Measurements from ENCODE around the gene ARHGAP32.
"Not testable (repeated sequence)": the region's sequence is repeated elsewhere in the genome, so short reads cannot be mapped to it uniquely, and the experiment has no call there.

ARHGAP32 gene

DNA sequence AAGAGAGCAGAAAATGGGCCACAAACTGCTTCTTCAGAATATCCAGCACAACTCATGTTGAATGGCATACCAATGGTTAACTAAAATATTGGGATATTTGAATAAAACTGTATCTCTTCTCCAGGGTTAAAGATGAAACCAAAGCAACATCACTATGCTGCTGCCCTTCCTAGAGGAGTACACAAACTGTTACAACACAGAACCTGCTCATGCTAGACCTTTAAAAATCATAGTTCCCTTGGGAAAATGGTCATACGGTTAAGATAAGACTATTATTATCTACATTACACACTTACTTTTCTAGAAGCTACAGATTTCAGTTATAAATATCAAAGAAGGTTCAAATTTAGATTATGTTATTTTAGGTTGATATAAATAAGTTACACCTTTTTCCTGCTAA lies 170.8 kb downstream of the ARHGAP32 start:
- DNase-seq (ENCODE audit: low spot score) = no peak

GRCh38 chr11:129018991-129019390 lies 173.1 kb downstream of the ARHGAP32 start:
- DNase-seq (ENCODE audit: low spot score) = no peak

GRCh38 chr11:129018126-129018525 lies 174.0 kb downstream of the ARHGAP32 start:
- DNase-seq (ENCODE audit: low spot score) = no peak

GRCh38 chr11:129013737-129014475 lies 178.2 kb downstream of the ARHGAP32 start:
- no peak for DNase-seq (ENCODE audit: low spot score)

DNA sequence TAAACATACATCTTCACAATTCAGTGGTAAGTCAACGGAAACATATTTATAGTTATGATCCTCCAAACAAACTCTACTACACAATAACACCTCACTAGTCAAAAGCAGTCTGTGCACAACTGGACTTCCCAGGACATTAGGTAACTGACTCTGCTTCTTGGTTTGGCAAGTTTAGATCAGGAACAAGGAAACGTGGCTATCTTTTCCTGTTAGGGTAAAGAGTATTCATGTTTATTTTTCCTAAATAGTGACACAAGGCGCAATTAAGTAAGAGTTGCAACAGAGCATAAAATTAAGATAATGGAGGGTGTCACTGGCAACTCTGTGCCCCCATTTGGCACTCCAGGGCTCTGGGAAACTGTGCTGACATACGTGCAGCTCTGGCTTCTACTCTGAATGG lies 179.2 kb downstream of the ARHGAP32 start:
- DNase-seq (ENCODE audit: low spot score) = no peak

DNA sequence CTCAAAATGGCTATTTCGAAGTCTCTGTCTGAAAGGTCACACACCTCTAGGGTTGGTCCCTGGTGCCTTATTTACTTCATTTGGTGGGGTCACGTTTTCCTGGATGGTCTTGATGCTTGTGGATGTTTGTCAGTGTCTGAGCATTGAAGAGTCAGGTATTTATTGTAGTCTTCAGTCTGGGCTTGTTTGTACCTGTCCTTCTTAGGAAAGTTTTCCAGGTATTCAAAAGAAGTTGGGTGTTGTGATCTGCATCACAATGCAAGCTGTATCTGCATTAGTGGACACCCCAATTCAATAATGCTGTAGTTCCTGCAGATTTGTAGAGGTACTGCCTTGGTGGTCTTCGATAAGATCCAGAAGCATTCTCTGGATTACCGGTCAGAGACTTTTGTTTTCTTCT lies 186.0 kb downstream of the ARHGAP32 start:
- no peak for DNase-seq (ENCODE audit: low spot score)

DNA sequence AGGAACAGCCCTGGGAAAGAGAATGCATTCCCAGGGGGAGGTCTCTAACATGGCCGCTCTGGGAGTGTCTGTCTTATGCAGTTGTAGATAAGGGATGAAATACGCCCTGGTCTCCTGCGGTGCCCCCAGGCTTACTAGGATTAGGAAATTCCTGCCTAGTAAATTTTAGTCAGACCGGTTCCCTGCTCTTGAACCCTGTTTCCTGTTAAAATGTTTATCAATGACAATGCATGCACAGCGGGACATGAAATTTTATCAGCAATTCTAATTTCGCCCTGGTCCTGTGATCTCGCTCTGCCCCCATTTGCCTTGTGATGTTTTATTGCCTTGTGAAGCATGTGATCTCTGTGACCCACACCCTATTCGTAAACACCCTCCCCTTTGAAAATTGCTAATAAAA lies 193.0 kb downstream of the ARHGAP32 start:
- DNase-seq (ENCODE audit: low spot score) = not testable (repeated sequence)

GRCh38 chr11:128988242-128988970 lies 203.7 kb downstream of the ARHGAP32 start:
- DNase-seq (ENCODE audit: low spot score) = no peak

DNA sequence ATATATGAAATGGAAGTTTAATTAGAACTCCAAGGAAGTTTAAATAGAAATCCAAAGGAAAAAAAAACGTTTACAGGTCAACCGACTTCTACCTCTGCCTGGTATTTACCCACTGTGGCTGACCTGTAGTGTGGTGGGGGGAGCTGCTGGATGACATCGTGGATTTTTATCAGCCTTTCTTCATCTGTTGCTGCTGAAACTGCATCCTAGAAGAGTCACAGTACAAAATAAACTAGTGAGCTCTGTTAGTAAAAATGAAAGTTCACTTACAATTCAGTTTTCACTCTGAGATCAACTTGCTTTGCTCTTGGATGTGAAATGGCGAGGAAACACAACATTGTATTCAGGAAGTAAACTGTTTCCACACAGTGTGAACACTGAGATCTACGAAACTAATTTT lies 206.2 kb downstream of the ARHGAP32 start:
- DNase-seq (ENCODE audit: low spot score) = no peak

DNA sequence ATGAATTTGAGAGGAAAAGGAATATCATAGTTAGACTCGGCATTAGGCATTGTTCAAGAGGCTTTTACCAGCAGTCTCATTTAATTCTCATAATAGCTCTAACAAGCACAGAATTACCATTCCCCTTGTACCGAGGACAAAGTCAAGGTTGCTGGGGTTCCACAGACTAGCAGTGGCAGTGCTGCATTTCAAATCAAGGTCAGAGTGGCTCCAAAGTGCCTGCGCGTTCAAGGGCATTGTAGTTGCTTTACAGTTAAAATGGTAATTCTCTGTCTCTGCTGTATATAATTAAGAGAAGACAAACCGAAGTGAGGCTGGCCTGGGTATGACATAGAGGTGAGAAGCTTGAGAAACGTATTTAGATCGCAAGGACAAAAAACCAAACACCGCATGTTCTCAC lies 209.1 kb downstream of the ARHGAP32 start:
- DNase-seq (ENCODE audit: low spot score) = no peak

GRCh38 chr11:128981254-128981653 lies 210.9 kb downstream of the ARHGAP32 start:
- no peak for DNase-seq (ENCODE audit: low spot score)

GRCh38 chr11:128970598-128971190 lies 221.4 kb downstream of the ARHGAP32 start:
- no peak for DNase-seq (ENCODE audit: low spot score)

GRCh38 chr11:128968916-128969315 lies 223.2 kb downstream of the ARHGAP32 start:
- no peak for DNase-seq (ENCODE audit: low spot score)

DNA sequence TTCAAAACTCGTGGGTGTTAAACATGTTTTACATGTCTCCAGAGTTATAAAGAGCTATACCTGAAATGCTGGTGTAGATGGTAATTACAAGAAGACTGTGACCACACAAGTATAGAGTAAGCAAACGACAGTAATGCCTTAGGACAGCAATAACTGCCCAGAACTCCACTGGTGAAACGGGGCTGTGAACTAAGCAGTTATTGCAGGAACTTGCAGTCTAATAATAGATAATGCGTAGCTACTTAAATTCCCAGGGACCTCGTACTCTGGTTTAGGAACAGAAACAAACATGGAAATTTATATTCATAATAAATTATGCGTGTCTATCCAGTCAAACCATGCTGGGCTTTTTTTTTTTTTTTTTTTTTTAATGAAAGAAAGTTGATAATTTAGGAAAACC lies 224.5 kb downstream of the ARHGAP32 start:
- DNase-seq (ENCODE audit: low spot score) = no peak

DNA sequence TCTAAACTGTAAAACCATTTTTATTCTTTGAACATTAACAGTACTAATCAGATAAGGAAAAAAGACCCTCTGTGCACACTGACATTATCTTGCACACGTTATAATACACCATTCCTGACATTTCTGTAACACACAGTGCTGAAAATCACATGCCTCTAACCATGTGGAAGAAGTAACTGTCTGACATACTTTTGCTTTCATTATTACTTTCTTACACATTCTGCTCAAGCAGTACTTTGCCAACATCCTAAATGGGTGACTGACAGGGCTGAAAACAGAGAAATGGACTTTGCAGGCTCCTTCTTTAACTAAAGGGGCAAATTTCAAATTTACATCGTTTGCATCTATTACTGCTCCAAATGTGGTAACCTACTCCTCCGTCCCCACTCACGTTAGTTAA lies 226.6 kb downstream of the ARHGAP32 start:
- no peak for DNase-seq (ENCODE audit: low spot score)

GRCh38 chr11:128964463-128964930 lies 227.6 kb downstream of the ARHGAP32 start:
- no peak for DNase-seq (ENCODE audit: low spot score)

- no peak for DNase-seq (ENCODE audit: low spot score)
These were observed 228.3 kb downstream of the ARHGAP32 start for GRCh38 chr11:128963744-128964325.

GRCh38 chr11:128962896-128963295 lies 229.2 kb downstream of the ARHGAP32 start:
- DNase-seq (ENCODE audit: low spot score) = no peak

DNA sequence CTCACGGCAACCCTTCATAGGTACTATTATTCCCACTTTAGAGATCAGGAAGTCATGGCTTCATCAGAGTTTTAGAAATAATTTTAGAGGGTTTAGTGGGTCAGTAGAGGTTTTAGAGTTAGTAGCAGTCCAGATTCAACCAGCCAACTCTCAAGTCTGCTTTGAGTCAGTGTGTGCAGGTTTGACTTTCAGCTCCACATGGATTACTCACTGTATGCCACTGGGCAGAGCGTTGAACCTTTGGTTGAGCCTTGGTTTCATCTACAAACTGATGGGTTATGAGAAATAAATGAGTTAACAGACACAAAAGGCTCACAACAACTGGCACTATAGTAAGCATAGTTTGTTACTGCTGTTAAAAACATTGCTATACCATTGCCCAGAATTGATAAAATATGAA lies 230.5 kb downstream of the ARHGAP32 start:
- DNase-seq (ENCODE audit: low spot score) = no peak

GRCh38 chr11:128957202-128957482 lies 235.0 kb downstream of the ARHGAP32 start:
- DNase-seq (ENCODE audit: low spot score) = no peak

- no peak for DNase-seq (ENCODE audit: low spot score)
These were observed 235.5 kb downstream of the ARHGAP32 start for GRCh38 chr11:128956401-128957201.

- no peak for DNase-seq (ENCODE audit: low spot score)
These were observed 236.5 kb downstream of the ARHGAP32 start for GRCh38 chr11:128955636-128956035.
